HepG2 (cell line): ENCODE measurements around the gene NBR1. TPM values are rescaled to one million over a fixed set of nuclear protein-coding genes. Genes with fewer than 3 reads are reported as not detected.

Experiments used
- ARID5B ChIP-seq: IDR thresholded peaks from 2 replicates; pipeline ENCODE4 v1.4.0; 2020; ENCODE audit warnings: mild to moderate bottlenecking, missing genetic modification reagents
- HOXA7 ChIP-seq: sonication (generic); formaldehyde crosslinking; IDR thresholded peaks from 2 replicates; pipeline ENCODE4 v1.8.1; 2022; ENCODE audit warnings: mild to moderate bottlenecking, missing genetic modification reagents, moderate library complexity
- HOXD1 ChIP-seq: sonication (generic); formaldehyde crosslinking; IDR thresholded peaks from 2 replicates; pipeline ENCODE4 v1.5.0; 2020; ENCODE audit warnings: missing genetic modification reagents
- PPARG ChIP-seq: conservative IDR thresholded peaks from 2 replicates; pipeline ENCODE4 v1.6.1; 2016; ENCODE audit warnings: missing biosample characterization, missing genetic modification reagents
- SSRP1 ChIP-seq: IDR thresholded peaks from 2 replicates; pipeline ENCODE4 v1.6.1; 2016; ENCODE audit warnings: control low read depth
- YY1 ChIP-seq: IDR thresholded peaks from 2 replicates; pipeline ENCODE4 v1.6.1; 2011; ENCODE audit warnings: low read length, low read depth, moderate library complexity, mild to moderate bottlenecking; ENCODE audit not compliant: insufficient read depth, insufficient replicate concordance
- ZBTB4 ChIP-seq: sonication (generic); formaldehyde crosslinking; IDR thresholded peaks from 2 replicates; pipeline ENCODE4 v1.4.0; 2020; ENCODE audit warnings: missing genetic modification reagents, mild to moderate bottlenecking, borderline replicate concordance
- ZNF20 ChIP-seq: sonication (generic); formaldehyde crosslinking; IDR thresholded peaks from 2 replicates; pipeline ENCODE4 v1.4.0; 2020; ENCODE audit warnings: mild to moderate bottlenecking, moderate library complexity, missing genetic modification reagents
- ZNF280B ChIP-seq: sonication (generic); formaldehyde crosslinking; IDR thresholded peaks from 2 replicates; pipeline ENCODE4 v1.5.0; 2020; ENCODE audit warnings: missing genetic modification reagents, mild to moderate bottlenecking, borderline replicate concordance
- ZNF546 ChIP-seq: sonication (generic); formaldehyde crosslinking; conservative IDR thresholded peaks from 2 replicates; pipeline ENCODE4 v1.8.1; 2023; ENCODE audit warnings: mild to moderate bottlenecking, missing genetic modification reagents
- ZNF670 ChIP-seq: sonication (generic); formaldehyde crosslinking; IDR thresholded peaks from 2 replicates; pipeline ENCODE4 v1.8.0; 2022; ENCODE audit warnings: mild to moderate bottlenecking, missing genetic modification reagents, borderline replicate concordance
- ZNF761 ChIP-seq: sonication (generic); formaldehyde crosslinking; conservative IDR thresholded peaks from 2 replicates; pipeline ENCODE4 v1.4.0; 2020; ENCODE audit warnings: mild to moderate bottlenecking, missing genetic modification reagents
- ZNF781 ChIP-seq: sonication (generic); formaldehyde crosslinking; IDR thresholded peaks from 2 replicates; pipeline ENCODE4 v1.5.1; 2020; ENCODE audit warnings: borderline replicate concordance, mild to moderate bottlenecking, missing genetic modification reagents; ENCODE audit errors: not compliant biosample characterization
- ZNF784 ChIP-seq: sonication (generic); formaldehyde crosslinking; IDR thresholded peaks from 2 replicates; pipeline ENCODE4 v1.5.1; 2020; ENCODE audit warnings: missing genetic modification reagents, mild to moderate bottlenecking, borderline replicate concordance
- ZNF788 ChIP-seq: sonication (generic); formaldehyde crosslinking; IDR thresholded peaks from 2 replicates; pipeline ENCODE4 v1.5.0; 2020; ENCODE audit warnings: mild to moderate bottlenecking, missing genetic modification reagents, borderline replicate concordance
- ZNF883 ChIP-seq: sonication (generic); formaldehyde crosslinking; IDR thresholded peaks from 2 replicates; pipeline ENCODE4 v1.5.1; 2020; ENCODE audit warnings: mild to moderate bottlenecking, missing genetic modification reagents; ENCODE audit errors: not compliant biosample characterization
- polyA plus RNA-seq, 8 experiments: library from polyadenylated mRNA; depleted of rRNA in 3 of 8; stranded (reverse) in 7 of 8; unstranded in 1 of 8; fragments of >200 nt; fragmentation: Illumina TruSeq in 4 of 8; extraction: Trizol in 4 of 8; gene quantifications; 2 replicates each; pipeline versions ENCODE4 v1.2.1 to v1.2.3, GENCODE V29; 2011 to 2016; ENCODE audit warnings: low read depth in 4 of 8, missing spikeins in 1 of 8, mixed read lengths in 1 of 8; ENCODE audit not compliant: insufficient read depth in 1 of 8
- total RNA-seq, 5 experiments: library from RNA; depleted of rRNA; stranded (reverse); fragments of >200 nt; fragmentation: Illumina TruSeq; extraction: Trizol; gene quantifications; 2 replicates each; pipeline ENCODE4 v1.2.3, GENCODE V29; 2016; ENCODE audit warnings: low read depth in 1 of 5

The NBR1 gene
- total and polyA plus RNA-seq, 2 of the 13 experiments (the other 11 are each of a cell fraction or from before 2014, with no cell fraction given), result 51.7 to 121 TPM

- TF ChIP-seq ZNF784 (CRISPR knock-in tag), result no peak
- TF ChIP-seq PPARG (CRISPR knock-in tag), result no peak
- TF ChIP-seq ZBTB4, result no peak
- TF ChIP-seq ZNF670 (CRISPR knock-in tag), result no peak
- TF ChIP-seq ARID5B (CRISPR knock-in tag), result peak; percentile 5; the same call in 1 of the 2 replicates
- TF ChIP-seq ZNF761 (CRISPR knock-in tag), result peak; percentile 6; the same call in 1 of the 2 replicates
- TF ChIP-seq SSRP1 (CRISPR knock-in tag), result no peak
- TF ChIP-seq ZNF788 (CRISPR knock-in tag), result no peak
- peak; percentile 83 for TF ChIP-seq YY1
- TF ChIP-seq ZNF546, result peak; percentile 61; the same call in 1 of the 2 replicates
- TF ChIP-seq ZNF280B (CRISPR knock-in tag), result no peak
- no peak for TF ChIP-seq HOXD1 (CRISPR knock-in tag)
- TF ChIP-seq ZNF20 (CRISPR knock-in tag), result no peak
- peak; percentile 42 for TF ChIP-seq ZNF781
- 0 out of 2 replicates have a peak, but pooled peaks have one; percentile 16 for TF ChIP-seq HOXA7 (CRISPR knock-in tag)
- TF ChIP-seq ZNF883 (CRISPR knock-in tag), result peak; percentile 8
Observed at GRCh38 chr17:43125967-43126910, 44.8 kb upstream of the NBR1 start (continued).
